ENCODE data around the gene ASS1. TPM values are rescaled to one million over a fixed set of nuclear protein-coding genes. Genes with fewer than 3 reads are reported as not detected.

The ASS1 gene
- total RNA-seq, 4 donors from 2014 or later: 46.7 to 131 (median 94.4) TPM

DNA sequence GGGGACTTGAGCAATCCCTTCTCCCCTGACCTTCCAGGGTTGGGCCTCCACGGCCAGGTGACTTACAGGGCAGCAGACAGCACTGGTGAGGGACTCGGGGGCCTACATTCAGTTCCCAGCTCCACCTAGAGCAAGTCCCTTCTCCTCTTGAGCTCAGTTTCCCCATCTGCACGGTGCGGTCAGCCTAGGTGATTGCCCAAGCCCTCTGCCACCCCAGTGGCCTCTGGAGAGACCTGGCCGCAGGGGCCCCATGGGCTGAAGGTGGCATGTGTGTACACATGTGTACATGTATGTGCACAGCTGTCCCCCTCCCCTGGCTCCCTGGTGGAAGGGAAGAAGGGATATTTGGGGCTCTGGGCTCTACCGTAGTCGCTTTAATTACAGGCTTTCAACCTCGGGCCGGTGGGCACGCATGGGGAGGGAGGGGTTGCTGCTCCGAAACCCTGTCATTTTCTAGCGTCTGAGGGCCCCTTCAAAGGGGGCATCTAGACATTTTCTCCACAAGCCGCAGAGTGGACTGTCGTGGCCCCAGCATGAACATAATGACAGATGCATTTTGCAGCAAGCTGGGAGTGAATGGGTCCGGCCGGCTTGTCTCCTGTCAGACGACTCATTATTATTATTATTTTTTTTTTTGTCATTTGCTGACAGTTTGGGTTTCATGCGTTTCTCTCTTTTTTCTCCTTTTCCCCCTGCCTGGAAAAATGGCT, 44.0 kb downstream of the ASS1 start:
- Histone ChIP-seq H3K36me3 (peaks cover 0 to 83% of the 10 kb centered on the region in 2 donors), H3K4me1 (no peaks in the 10 kb centered on the region), H3K9me3 (no peaks in the 10 kb centered on the region), H3K27ac (no peak overlapping the region), H3K4me3 (no peak overlapping the region), H3K27me3 (no peaks in the 10 kb centered on the region)
- ATAC-seq: no peak
- TF ChIP-seq POLR2A (IDR thresholded peaks at IDR 0.05) (no peak), POLR2AphosphoS5 (IDR thresholded peaks at IDR 0.05) (no peak), CTCF (IDR thresholded peaks at IDR 0.05) (no peak), EP300 (IDR thresholded peaks at IDR 0.05) (no peak)
- 57 to 76% methylated on average over 1 to 8 of the region's 18 CpGs for WGBS, 2 donors (ENCODE audit: low coverage in 1 of 2)

- H3K27me3 ChIP-seq: no peaks in the 10 kb centered on the region
- H3K27ac ChIP-seq: no peak overlapping the region
- peaks cover 0 to 12% (median 0%) of the 10 kb centered on the region in 3 donors for H3K9me3 ChIP-seq
- H3K36me3 ChIP-seq: peaks cover 0 to 84% of the 10 kb centered on the region in 2 donors
- H3K4me3 ChIP-seq: no peak overlapping the region
- TF ChIP-seq CTCF (IDR thresholded peaks at IDR 0.05) (no peak), POLR2AphosphoS5 (IDR thresholded peaks at IDR 0.05) (no peak), EP300 (IDR thresholded peaks at IDR 0.05) (no peak), POLR2A (IDR thresholded peaks at IDR 0.05) (no peak)
- 57% methylated on average over 1 of the region's 19 CpGs; no CpG with 5 or more reads in 1 of the 2 donors for WGBS, 2 donors (ENCODE audit: low coverage in 1 of 2)
- no peak for ATAC-seq
- no peaks in the 10 kb centered on the region for H3K4me1 ChIP-seq
These were observed 46.2 kb downstream of the ASS1 start for GRCh38 chr9:130490981-130491380.

DNA sequence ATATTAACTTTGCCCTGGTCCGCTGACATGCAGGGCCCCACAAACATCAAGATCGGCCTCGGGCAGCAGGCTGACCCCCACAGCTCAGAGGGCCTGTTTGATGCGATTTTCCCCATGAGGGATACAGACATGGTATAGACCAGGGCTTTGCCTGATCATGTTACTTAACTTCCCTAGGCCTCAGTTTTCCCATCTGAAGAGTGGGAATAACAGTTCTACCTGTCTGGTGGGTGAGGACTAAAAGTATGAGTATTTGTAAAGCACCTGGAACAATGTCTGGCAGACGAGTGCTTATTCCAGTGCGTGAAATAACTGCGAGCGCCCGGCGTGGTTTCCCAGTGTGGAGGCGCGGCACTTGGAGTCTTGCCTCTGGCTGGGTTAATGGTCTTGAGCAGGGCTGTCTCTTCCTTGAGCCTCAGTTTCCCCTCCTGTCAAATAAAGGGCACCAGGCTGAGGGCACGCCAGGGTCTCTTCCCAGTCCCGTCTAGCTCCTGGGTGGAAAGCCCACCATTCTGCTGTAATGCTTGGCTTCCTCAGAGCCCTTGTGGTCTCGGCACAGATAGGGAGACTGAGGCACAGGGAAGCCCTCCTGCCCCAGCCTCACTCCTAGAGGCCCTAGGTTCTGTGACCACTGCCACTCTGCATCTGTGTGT, 47.2 kb downstream of the ASS1 start:
- WGBS, 2 donors (ENCODE audit: low coverage in 1 of 2): 97% methylated on average over 13 of the region's 15 CpGs; no CpG with 5 or more reads in 1 of the 2 donors
- TF ChIP-seq EP300 (IDR thresholded peaks at IDR 0.05) (no peak), CTCF (IDR thresholded peaks at IDR 0.05) (no peak), POLR2A (IDR thresholded peaks at IDR 0.05) (no peak), POLR2AphosphoS5 (IDR thresholded peaks at IDR 0.05) (no peak)

GRCh38 chr9:130493021-130493420, 48.3 kb downstream of the ASS1 start:
- no peak for TF ChIP-seq CTCF (IDR thresholded peaks at IDR 0.05)
- no peak for TF ChIP-seq EP300 (IDR thresholded peaks at IDR 0.05)
- TF ChIP-seq POLR2AphosphoS5 (IDR thresholded peaks at IDR 0.05): no peak
- no peak for TF ChIP-seq POLR2A (IDR thresholded peaks at IDR 0.05)
- H3K36me3 ChIP-seq: peaks cover 0 to 91% of the 10 kb centered on the region in 2 donors
- H3K4me3 ChIP-seq: no peak overlapping the region
- no peak overlapping the region for H3K27ac ChIP-seq
- H3K9me3 ChIP-seq: peaks cover 0 to 12% (median 0%) of the 10 kb centered on the region in 3 donors
- 90 to 100% methylated on average over 2 to 4 of the region's 7 CpGs for WGBS, 2 donors (ENCODE audit: low coverage in 1 of 2)
- no peaks in the 10 kb centered on the region for H3K4me1 ChIP-seq
- no peaks in the 10 kb centered on the region for H3K27me3 ChIP-seq
- ATAC-seq: no peak

More for the DNA sequence above, 47.2 kb downstream of the ASS1 start:
- H3K9me3 ChIP-seq: peaks cover 0 to 12% (median 0%) of the 10 kb centered on the region in 3 donors
- no peaks in the 10 kb centered on the region for H3K27me3 ChIP-seq
- no peak overlapping the region for H3K27ac ChIP-seq
- no peak overlapping the region for H3K4me3 ChIP-seq
- peaks cover 0 to 82% of the 10 kb centered on the region in 2 donors for H3K36me3 ChIP-seq
- H3K4me1 ChIP-seq: no peaks in the 10 kb centered on the region
- ATAC-seq: no peak
